GM18520 (cell line): ENCODE measurements around the gene RNF17.
A peak's percentile ranks its signal among the peaks of the same experiment; 100 is the strongest.

Experiments
- ATAC-seq: cut with Tn5 transposase; IDR thresholded peaks from one replicate; pipeline ENCODE4 v1.9.1; 2021; ENCODE audit not compliant: unreplicated experiment

RNF17 gene, protein sequence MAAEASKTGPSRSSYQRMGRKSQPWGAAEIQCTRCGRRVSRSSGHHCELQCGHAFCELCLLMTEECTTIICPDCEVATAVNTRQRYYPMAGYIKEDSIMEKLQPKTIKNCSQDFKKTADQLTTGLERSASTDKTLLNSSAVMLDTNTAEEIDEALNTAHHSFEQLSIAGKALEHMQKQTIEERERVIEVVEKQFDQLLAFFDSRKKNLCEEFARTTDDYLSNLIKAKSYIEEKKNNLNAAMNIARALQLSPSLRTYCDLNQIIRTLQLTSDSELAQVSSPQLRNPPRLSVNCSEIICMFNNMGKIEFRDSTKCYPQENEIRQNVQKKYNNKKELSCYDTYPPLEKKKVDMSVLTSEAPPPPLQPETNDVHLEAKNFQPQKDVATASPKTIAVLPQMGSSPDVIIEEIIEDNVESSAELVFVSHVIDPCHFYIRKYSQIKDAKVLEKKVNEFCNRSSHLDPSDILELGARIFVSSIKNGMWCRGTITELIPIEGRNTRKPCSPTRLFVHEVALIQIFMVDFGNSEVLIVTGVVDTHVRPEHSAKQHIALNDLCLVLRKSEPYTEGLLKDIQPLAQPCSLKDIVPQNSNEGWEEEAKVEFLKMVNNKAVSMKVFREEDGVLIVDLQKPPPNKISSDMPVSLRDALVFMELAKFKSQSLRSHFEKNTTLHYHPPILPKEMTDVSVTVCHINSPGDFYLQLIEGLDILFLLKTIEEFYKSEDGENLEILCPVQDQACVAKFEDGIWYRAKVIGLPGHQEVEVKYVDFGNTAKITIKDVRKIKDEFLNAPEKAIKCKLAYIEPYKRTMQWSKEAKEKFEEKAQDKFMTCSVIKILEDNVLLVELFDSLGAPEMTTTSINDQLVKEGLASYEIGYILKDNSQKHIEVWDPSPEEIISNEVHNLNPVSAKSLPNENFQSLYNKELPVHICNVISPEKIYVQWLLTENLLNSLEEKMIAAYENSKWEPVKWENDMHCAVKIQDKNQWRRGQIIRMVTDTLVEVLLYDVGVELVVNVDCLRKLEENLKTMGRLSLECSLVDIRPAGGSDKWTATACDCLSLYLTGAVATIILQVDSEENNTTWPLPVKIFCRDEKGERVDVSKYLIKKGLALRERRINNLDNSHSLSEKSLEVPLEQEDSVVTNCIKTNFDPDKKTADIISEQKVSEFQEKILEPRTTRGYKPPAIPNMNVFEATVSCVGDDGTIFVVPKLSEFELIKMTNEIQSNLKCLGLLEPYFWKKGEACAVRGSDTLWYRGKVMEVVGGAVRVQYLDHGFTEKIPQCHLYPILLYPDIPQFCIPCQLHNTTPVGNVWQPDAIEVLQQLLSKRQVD (N-terminal part only)

GRCh38 chr13:24763596-24764275, at the start of gene RNF17:
TSS of gene RNF17 (plus strand) at chr13:24764169. CDS start at chr13:24764204, 35 bp downstream.
- ATAC-seq, result no peak

DNA sequence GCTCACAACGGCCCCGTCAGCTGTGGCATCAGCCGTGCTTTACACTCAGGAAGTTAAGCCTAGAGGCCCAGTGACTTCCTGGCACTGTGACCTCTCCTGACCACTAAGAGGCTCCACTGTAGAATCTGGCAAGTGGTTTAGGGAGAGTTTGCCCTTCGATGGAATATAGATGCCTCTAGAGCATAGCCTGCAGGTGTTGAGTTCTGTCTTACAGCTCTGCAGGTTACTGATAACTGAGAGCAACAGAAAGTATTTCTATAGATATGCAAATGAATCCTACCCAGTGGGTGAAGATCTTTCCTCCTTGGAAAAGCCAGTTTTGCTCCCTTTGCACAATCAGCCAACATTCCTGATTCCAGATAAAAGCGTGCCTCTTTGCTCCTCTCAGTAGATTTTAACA, 48.0 kb upstream of the RNF17 start:
- ATAC-seq, result no peak

DNA sequence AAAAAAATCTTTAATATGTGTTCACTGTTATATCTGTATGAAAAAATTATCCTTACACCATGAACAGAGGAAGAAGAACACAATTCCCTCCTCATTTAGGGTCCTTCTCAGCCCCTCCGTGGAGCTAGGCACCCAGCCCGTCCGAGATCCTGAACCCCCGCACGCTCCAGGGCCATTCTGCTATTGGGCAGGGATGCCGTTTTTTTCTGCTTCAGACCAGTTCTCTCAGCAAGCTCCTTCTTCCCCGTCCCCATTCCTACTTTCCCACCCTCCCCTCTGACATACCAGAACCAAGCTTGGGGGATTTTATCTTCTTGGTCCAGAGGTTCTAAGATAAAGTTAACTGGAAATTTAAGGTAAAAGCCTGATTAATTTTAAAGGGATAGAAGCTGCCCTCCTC, 47.5 kb upstream of the RNF17 start:
- ATAC-seq, result no peak

- no peak for ATAC-seq
Observed at GRCh38 chr13:24717217-24717616, 46.8 kb upstream of the RNF17 start.

DNA sequence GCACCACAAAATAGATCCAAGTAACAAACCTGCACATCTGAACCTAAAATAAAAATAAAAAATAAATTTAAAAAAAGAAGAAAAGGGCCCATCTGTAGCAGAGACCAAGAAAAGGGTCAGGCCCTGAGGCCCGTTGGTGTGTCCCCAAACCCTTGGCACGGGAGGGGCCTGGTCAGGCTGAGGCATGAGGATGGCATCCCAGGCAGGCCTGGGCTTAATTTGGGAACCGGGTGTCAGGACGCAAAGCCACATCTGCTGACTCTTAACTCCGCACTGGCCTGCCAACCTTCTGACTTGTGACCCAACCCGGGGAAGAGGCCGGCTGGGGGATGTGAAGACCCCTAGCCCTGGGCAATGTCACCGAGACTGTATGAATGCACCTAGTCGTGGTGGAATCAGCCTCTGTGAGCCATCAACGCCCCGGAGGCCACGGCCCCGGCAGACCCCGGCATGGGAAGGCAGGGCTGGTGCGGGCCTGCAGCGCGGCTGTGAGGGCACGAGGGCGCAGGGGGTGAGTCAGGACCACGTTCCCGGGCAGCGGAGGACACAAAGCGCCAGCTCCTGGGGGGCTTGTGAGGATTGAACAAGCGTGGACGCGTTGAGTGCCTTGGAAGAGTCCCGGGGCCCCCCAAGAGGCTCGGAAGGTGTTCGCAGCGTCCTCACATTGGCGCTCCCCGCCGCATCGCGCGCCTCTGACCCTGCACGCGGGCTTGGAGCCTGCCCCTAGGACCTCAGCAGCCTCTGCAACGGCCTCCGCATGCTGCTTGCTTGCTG, 45.6 kb upstream of the RNF17 start:
- ATAC-seq, result no peak

DNA sequence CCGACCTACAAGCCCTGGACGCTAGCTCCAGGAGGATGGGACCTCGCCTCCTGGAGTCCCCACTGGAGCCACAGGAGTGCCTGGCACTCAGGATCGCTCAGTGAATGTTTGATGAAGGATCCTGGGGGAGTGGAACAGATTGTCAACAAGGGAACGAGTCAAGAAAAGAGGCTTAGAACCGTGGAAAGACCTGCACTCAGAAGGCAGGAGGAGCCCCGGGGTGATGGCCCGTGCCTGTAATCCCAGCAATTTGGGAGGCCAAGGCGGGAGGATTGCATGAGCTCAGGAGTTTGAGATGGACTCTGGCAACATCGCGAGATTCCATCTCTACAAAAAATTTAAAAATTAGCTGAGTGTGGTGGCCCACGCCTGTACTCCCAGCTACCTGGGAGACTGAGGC, 44.8 kb upstream of the RNF17 start:
- ATAC-seq, result no peak

GRCh38 chr13:24723206-24723605, 40.8 kb upstream of the RNF17 start:
- no peak for ATAC-seq

DNA sequence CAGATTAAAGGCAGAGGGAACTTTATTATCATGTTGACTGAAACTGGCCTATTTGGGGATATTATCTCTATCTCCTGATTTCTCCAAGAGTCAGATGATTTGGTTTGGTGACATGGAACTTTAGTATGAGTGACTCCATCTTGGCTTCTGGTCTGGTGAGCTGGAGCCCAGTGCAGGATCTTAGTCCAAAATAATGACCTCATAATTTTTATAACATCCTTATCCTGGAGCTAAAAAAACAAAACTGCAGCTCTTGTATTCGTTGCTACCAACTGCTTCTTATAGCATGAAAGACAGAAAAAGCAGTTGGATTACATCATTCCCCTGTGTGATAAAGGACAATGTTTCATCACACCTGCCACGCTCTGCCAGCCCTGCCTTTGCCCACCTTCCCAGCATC, 39.3 kb upstream of the RNF17 start:
- no peak for ATAC-seq

DNA sequence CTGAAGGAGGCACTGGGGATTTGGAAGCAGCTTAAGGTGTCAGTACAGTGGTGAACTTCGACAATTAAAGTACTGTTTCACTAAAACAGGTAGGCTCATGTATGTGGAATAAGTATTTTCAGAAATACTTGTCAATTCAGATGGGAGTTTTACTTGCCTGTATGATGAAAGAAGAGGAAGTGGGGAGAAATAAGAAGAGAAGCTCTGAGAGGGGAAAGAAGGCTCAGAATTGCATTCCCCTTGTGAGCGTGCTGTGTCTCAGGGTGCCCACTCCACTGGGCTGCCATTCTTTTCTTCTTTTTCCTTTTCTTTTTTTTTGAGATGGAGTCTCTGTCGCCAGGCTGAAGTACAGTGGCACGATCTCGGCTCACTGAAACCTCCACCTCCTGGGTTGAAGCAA, 38.6 kb upstream of the RNF17 start:
- no peak for ATAC-seq

DNA sequence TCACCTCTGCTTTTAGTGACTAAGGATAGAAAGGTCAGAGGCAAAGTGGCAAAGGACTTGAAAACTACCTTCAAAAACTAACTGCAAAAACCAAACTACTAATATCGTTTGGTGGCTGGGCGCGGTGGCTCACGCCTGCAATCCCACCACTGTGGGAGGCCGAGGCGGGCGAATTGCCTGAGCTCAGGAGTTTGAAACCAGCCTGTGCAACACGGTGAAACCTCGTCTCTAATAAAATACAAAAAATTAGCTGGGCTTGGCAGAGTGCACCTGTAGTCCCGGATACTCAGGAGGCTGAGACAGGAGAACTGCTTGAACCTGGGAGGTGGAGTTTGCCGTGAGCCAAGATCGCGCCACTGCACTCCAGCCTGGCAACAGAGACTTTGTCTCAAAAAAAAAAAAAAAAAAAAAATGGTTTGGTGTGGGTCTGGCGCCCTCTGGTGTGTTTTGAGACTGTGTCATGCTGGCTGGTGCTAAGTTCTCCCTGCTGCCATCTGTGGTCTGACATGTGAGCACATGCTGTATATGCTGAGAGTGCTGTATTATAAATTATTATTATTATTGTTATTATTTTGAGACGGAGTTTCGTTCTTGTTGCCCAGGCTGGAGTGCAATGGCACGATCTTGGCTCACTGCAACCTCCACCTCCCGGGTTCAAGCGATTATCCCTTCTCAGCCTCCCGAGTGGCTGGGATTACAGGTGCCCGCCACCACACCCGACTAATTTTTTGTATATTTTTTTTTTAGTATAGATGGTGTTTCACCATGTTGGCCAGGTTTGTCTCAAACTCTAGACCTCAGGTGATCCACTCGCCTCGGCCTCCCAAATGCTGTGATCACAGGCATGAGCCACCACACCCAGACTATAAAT, 36.0 kb upstream of the RNF17 start:
- peak; percentile 59 for ATAC-seq

DNA sequence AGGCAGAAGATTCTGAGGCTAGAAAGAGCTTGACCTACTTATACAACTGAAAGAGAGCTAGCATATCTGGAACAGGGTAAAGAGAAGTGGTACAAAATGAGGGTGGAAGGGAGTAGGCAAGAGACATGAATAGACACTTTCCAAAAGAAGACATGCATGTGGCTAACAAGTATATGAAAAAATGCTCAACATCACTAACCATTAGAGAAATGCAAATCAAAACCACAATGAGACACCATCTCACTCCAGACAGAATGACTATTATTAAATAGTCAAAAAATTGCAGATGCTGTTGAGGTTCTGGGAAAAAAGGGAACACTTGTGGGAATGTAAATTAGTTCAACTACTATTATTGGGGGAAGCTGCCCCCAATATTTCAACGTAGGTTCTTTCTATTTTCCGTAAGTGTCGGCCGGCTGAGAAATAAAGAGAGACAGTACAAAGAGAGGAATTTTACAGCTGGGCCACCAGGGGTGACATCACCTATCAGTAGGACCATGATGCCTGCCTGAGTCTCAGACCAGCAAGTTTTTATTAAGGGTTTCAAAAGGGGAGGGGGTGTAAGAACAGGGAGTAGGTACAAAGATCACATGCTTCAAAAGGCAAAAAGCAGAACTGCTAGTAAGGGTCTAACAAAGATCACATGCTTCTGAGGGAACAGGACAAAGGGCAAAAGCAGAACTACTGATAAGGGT, 32.9 kb upstream of the RNF17 start:
- ATAC-seq, result peak; percentile 68

- ATAC-seq, result no peak
Observed at GRCh38 chr13:24734950-24735349, 29.0 kb upstream of the RNF17 start.

DNA sequence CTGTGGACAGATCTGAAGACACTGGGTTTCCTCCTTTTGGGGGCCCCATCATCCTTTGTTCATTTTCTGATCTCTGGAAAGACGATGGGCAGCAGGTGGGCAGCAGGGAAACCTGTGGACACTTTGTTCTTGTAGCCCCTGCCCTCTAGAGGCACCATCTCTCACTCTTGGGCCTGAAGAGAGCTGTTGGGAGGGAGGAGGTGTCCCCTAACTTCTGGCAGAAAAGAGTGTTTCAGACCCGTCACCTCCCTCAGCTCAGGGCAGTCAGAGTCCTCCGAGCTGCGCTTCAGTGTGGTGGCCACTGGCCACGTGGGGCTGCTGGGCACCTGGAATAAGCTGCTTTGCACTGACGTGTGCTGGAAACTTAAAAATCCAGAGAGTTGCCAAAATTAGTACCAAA, 26.9 kb upstream of the RNF17 start:
- no peak for ATAC-seq

- ATAC-seq, result no peak
Observed at GRCh38 chr13:24738366-24738847, 25.6 kb upstream of the RNF17 start.

DNA sequence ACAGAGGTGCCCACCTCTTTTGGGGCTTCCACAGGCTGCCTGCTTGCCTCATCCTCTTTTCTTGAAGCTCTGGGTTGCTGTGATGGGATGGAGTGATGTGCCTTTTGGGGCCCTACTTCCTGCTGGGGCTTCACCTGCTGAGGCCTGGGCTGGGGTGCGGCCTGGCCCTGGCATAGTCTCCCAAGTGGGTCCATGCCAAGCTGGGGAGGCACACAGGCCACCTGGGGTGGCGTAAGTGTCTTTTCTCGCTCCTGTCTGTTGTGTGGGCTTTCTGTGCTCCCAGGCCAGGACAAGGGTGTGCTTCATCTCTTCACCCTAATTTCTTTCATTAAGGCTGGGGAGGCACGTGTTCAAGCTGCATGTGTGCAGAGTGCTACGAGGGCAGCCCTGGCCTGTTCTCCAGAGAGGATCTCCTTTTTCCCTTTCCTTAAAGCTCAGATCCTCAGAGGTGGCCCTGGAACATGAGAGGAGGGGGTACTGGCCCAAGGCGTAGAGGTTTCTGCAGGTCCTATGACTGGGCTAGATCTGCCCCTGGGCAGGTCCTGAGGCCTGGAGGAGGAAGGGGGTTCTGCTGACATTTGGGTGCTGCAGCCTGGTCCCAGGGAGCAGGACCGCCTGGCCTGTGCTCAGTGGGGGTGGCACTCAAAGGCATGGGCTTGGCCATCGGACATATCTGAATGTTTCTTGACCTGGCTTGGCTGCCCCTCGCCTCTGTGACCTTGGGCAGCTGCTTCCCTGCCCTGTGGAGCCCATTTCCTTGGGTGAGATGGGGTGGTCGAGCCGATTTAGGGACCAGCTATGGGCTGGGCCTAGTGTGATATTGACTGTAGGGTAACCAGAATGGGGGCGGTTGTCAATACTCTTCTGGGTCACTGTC, 23.7 kb upstream of the RNF17 start:
- no peak for ATAC-seq

- ATAC-seq, result no peak
Observed at GRCh38 chr13:24741016-24741662, 22.8 kb upstream of the RNF17 start.

DNA sequence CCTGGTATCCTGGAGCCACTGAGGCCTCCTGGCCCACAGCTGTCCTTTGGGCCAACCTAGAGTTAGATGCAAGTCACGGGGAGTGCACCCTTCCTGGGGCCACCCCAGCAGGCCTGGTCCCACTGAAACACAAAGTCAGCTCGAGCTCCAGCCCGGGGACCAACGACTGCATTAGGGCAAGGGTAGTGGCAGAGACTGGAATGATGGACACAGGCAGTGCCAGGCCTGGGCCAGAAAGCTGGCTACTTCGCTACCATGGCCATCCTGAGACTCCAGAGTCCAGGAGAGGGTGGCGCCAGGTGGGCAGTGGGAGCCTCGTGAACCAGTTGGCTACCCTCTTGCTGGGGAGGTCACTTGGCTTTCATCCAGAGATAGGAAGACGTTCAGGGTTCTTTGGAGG, 22.2 kb upstream of the RNF17 start:
- no peak for ATAC-seq
